NCI-H2029 (cell line): ENCODE measurements around the gene RPL29.

ENCODE experiments used
- DNase-seq: peaks from one replicate; lab custom pipeline; 2025; lab: John Stamatoyannopoulos, UW

Gene RPL29

DNA sequence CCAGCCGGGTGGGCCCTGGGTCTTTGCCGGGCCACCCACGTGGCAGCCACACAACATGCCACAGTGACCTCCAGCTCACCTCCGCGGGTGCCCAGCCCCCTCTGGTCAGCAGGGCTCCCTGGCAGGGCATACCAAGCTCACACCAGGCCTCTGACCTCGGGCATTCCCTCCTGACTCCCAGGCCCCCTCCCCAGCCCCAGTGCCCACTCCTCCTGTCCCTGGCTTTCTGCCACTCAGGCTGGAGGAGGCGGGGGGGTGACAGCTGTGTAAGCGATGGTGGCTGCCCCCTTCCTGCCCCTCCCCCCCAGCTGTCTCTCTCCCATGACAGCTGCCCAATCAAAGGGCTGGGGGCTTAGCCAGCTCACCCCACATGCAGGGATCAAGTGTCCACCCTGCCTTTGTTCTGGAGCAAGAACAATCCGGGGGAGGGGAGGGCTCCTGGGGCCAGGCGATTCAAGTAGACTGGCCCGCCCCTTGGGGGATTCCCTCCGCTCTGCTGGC, 31.7 kb downstream of the RPL29 start:
- DNase-seq: no peak

DNA sequence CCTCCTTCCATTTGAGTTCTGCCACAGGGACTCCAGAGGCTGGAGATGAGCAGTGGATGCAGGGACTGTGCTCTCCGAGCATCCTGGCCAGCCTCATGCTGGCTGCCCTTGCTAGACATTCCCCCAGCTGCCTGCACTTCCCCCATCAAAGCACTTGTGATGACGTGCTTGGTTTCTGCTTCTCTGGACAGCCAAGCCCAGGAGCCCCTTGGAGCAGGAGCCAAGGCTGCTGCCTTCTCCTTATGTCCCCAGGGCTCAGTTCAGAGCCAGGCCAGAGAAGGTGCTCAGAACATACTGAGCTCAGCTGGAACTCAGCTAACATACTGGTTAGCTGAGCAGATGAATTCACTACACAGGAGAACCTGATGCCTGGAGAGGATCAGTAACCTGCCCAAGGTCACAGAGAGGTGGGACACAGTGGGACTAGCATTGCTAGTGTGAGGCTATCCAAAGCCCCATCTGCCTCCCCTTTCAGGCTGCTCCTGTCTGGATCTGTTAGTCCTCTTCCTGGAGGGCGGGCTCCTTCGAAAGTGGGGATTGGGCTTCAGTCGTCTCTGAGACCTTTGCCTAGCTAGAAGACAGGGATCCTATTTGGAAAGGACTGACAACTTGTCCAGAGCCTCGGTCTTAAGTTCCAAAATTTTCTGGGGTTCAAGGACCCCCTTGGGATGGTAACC, 32.7 kb downstream of the RPL29 start:
- no peak for DNase-seq

DNA sequence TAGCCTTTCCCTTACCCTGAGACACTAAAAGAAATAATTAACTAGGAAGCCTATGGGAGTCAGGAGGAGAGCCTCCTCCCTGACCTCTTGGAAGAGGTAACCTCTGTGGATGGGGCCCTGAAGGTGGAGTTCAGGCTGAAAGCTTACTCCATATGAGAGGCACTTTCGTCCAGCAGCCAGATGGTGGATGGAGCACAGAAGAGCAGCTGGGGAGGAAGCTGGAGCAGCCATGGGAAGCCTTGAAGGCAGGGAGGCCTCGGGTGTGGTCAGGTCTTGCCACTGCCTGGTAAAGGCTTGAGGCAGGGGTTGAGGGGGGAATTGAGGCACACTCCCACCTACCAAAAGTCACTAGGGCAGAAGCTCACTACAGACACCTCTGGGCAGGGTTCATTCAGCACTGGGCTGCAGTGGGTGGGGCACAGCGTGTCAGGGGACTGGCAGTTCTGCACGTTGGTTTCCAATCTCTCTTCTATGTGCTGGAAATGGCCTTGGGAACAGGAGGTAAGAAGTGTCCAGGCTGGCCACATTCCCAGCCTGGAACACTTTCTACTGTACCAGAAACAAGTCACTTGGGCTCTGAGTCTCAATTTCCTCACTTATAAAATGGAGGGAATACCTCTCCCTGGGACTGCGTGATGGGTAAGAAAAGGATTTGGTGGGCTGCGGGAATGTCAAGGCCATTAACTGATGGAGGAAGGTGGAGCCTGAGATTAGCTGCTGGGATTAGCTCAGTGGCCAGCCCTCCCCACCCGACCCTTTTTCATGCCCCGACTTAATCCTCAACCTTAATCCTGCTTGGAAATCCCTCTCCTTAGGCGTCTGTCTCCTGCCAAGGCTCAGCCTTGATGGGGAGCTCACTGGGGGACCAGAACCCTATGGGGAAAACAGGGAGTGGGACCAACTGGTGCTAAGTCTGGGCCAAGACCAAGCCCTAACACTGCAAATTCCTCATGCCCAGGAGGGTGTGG, 33.8 kb downstream of the RPL29 start:
- DNase-seq: no peak

DNA sequence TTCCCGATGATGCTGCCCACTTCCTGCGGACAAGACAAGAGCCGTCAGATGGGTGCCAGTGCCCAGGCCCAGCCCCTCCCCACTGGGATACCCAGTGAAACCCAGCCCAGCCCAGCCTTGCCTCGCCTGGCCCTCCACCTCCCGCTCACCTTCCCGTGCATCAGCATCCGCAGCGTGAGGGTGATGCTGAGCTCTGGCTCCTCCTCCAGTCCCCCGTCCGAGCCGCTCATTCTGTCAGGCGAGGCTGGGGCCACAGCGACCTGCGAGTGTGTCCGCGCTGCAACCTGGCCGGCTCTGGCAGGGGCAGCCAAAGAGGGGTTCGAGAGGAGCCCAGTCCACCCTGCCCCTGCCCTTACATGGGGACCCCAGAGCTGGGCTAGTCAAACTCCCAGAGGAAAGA, 34.7 kb downstream of the RPL29 start:
- no peak for DNase-seq

DNA sequence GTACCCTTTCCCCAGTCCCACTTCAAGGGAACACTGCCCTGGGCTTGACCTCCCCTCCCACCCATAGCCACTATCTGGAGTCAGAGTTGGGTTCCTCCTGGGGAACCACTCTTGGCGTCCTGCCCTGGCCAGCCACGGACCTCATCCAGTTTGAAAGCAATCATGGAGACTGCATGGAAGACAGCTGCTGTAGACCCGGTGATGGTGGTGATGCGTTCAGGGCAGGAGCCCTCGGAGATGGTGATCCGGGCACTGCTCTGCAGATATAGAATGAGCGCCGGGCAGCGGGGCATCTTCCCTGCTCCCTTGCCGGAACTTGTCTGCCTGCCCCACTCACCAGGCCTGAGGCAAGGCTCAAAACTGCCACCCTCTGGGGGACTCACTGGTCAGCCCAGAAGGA, 35.3 kb downstream of the RPL29 start:
- no peak for DNase-seq

DNA sequence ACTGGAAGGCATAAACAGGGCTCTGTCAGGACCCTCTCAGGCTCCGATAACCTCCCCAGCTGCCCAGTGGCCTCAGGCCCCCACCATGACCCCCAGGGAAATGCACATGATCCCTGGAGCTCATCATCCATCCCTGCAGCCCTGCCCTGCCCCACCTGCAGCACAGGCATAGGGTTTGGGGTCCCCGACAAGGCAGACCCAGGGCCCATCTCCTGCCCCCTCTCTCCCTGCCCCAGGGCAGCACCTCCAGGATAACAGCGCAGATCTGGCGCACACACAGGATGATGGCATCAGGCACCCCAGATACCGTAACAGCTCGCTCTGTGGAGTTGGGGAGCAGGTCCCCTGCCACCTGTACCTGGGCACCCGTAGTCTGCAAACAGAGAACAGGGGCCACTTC, 36.0 kb downstream of the RPL29 start:
- no peak for DNase-seq

DNA sequence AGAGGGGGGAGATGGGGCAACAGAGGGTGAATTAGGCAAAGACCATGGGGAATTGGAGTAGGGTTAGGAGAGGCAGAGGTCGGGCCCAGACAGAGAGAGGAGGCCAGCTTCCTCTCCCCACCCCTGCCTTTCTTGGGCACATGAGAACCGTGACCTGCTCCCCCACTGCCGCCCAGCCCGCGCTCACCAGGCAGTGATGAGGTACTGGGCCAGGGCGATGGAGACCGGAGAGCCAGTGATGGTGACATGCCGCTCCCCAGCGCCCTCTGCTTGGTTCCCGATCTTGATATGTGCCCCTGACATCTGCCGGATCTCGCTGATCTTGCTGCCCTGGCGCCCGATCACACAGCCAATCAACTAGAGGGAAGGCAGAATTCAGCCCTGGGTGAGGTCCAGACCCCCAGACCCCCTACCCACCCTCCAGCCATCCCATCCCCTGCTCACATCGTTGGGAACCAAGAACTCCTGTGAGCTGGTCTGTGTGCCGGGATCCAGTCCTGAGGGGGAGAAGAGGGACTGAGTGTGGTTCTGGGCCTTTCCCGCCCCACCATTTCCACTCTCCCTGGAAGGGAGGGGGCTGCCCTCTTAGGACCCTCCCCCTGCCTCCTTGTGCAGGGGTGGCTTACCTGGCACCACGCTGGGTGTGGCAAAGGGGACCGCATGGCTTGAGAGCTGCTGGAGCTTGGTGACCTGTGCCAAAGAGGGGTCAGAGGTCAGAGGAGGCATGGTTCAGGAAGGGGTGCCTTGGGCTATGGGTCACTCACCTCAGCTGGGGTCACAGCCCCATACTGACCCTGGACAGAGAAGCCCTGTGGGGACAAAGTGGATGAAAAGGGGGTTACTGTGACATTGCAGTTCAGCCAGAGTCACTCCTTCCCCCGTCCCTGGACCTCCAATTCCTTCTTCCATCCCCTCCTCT, 36.8 kb downstream of the RPL29 start:
- DNase-seq: no peak

DNA sequence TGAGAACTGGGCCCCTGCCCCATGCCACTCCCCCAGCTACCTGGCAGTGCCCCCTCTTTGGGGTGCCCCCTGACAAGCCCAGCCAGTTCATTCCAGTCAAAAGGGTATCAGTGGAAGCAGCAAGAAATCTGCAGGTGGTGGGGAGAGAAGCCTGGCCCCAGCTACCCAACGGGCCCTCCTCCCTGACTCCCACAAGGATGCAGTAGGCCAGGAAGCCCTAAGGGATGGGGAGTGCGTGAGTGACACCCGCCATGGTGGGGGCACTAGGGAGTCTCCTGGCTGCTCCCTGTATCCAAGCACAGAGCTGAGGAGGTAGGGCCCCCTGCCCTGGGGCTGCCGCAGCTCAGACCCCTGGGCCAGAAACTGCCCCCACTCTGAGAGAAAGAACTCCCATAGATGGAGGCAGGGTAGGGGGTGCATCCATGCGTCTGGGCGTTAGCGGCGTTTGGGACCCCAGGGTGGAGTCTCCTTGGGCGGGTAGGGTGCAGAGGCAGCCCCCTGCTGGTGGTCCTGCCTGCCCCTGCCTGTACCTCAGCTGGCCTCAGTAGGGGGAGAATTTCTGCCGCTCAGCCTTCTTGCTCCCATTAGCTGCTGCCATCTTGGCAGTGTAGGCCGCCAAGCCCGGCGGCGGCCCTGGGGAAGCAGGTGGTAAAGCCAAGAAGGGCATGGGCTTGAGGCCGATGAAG, 38.0 kb downstream of the RPL29 start:
- no peak for DNase-seq

DNA sequence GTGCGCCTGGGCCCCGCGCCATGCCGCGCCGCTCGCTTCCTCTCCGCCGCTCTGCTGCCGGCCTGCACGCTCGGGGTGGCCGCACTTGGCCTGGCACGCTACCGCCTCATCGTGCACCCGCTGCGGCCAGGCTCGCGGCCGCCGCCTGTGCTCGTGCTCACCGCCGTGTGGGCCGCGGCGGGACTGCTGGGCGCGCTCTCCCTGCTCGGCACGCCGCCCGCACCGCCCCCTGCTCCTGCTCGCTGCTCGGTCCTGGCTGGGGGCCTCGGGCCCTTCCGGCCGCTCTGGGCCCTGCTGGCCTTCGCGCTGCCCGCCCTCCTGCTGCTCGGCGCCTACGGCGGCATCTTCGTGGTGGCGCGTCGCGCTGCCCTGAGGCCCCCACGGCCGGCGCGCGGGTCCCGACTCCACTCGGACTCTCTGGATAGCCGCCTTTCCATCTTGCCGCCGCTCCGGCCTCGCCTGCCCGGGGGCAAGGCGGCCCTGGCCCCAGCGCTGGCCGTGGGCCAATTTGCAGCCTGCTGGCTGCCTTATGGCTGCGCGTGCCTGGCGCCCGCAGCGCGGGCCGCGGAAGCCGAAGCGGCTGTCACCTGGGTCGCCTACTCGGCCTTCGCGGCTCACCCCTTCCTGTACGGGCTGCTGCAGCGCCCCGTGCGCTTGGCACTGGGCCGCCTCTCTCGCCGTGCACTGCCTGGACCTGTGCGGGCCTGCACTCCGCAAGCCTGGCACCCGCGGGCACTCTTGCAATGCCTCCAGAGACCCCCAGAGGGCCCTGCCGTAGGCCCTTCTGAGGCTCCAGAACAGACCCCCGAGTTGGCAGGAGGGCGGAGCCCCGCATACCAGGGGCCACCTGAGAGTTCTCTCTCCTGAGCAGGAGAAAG, 39.6 kb downstream of the RPL29 start:
- DNase-seq: no peak

DNA sequence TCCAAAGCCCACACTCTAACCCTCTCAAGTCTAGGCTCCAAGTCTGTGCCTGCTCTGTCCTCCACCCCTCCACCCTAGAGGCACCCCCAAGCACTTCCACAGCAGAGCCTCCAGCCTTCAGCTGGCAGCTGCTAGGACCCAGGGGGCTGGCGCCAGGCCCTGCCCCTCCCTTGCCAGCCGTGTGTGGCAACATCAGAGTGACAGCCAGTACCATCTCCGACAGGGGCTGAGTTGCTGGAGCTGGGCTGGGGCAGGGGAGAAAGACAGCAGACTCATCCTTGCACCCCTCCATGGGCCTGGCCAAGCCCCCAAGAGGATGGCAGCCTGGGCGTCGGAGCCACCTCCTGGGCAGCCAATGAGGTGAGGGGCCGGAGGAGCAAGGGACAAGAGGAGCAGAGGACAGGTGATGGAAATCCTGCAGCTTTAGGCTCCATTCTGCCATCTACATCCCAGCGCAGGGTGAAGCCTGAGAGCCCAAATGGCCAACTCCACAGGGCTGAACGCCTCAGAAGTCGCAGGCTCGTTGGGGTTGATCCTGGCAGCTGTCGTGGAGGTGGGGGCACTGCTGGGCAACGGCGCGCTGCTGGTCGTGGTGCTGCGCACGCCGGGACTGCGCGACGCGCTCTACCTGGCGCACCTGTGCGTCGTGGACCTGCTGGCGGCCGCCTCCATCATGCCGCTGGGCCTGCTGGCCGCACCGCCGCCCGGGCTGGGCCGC, 40.4 kb downstream of the RPL29 start, which contains the start of gene GPR62:
Gene GPR62, plus strand, starts transcription at position 207 of the 718 bp plus-strand sequence. Its CDS starts 272 bp downstream, at position 479.
- DNase-seq: no peak

DNA sequence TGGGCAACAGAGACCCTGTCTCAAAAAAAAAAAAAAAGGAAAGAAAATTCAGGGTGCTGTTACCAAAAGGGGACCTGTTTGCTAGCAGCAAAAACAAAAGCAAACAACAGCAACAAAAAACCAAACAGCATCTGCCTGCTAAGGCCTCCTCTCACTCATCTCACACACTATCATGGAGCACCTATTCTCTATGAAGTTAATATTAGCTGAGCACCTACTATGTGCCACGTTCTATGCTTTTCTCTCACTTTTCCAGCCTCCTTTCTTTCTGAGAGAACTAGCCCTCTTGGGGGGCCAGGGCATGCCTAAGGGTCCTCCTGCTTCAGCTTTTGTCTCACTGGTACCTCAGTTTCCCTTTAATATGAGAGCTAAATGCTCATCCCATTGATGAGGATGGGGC, 41.0 kb downstream of the RPL29 start:
- no peak for DNase-seq

DNA sequence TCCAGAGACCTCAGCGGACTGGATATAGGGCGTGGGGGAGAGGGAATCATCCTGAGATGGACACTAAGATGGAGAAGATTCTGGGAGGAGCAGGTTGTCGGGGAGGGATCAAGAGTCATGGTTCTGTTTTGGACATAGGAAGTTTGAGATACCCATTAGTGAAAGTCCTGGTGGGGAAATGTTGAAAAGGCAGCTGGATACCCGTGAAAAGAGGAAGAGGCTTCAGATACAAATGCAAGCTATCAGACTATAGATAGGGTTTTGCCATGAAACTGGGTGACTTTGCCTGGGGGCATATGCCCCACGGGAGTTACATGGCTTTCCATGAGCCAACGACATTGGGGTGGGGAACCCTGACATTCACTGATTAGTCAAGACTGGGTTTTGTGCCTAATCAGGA, 41.6 kb downstream of the RPL29 start:
- DNase-seq: no peak

DNA sequence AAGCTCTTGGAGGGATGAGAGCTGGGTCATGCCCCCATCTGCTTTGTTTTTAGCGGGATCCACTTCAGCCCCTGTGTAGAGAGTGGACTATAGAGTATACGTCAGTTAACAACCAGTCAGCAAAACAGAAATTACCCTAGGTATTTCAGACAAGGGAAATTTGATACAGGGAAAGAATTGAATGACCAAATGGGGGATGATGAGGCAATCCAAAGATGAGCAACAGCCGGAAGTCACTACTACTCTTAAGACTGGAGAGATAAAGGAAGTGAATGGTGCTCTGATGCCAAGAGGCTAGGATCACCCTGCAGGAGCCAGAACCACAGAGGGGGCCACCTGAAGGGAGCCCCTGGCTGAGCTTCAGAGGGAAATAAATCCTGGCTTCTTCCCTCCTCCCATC, 42.2 kb downstream of the RPL29 start:
- DNase-seq: peak; percentile 57

DNA sequence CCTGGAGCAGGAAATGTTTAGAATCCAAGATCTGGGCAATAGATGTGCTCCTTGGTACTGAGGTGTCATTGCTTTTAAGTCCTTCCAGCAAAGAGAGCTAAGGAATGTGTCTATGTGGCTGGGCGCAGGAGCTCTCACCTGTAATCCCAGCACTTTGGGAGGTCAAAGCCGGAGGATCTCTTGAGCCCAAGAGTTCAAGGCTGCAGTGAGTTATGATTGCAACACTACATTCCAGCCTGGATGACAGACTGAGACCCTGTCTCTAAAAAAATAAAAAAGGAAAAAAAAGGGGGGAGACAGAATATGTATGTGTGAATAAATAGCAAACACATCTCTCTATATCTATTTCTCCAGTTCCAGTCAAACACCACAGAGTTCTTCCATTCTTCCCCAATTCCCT, 44.8 kb downstream of the RPL29 start:
- no peak for DNase-seq

DNA sequence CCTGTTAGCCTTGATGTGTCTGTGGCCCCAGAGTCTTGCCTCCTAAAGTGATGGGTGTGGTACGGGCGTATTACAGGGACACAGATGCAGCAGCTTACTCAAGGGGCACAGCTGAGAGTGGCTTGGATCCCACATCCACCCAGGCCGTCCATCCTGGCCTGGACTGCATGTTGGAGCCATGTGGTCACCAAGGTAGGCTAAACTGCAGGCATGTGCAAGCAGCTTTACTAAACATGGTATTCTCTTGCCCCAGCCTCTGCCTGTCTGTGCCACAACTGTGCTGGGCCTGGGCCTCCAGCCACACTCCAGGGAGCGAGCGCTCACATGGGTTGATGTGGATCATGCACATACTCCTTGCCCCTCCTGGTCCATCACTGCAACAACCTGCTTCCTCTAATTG, 46.6 kb downstream of the RPL29 start:
- no peak for DNase-seq

DNA sequence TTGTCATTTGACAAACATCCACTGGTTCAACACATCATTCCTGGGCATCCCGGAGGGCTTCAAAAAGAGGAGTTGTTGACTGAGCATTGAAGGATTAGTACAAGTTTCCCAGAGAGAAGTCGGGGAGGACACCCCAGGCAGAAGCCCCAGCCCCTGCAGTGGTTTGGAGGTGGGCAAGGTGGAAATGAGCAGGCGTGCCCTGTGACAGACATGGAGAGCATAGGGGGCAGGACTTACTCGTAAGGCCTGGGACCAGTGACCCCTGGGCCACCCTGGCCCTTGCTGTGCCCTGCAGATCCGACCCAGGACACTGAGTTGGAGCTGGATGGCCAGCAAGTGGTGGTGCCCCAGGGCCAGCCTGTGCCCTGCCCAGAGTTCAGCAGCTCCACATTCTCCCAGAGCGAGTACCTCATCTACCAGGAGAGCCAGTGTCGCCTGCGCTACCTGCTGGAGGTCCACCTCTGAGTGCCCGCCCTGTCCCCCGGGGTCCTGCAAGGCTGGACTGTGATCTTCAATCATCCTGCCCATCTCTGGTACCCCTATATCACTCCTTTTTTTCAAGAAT, 47.6 kb downstream of the RPL29 start:
- DNase-seq: no peak

DNA sequence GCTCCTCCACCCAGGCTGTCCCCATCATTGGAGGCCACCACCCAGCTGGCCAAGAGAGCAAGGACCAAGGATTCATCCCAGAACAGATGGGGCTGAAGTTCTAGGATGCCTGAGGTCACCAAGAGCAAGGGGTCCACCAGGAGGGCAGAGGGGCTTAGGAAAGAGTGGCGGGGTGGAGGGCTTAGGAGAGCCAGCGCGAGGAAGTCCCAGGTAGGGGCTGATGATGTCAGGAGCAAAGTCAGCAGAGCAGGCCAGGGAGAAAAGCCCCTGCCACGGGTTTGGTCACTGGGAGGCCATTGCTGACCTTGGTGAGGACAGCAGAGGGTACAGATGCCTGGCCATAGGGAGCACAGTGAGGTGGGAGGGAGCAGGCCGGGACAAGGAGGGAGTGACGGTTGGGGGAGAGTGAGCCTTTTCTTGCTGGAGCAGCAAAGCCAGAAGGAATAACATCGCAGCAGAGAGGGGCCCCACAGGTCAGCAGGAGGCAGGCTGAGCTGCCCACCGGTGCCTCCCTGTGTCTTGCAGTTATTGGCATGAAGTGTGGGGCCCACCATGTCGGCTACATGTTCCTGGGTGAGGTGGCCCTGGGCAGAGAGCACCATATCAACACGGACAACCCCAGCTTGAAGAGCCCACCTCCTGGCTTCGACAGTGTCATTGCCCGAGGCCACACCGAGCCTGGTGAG, 48.3 kb downstream of the RPL29 start:
- DNase-seq: no peak

DNA sequence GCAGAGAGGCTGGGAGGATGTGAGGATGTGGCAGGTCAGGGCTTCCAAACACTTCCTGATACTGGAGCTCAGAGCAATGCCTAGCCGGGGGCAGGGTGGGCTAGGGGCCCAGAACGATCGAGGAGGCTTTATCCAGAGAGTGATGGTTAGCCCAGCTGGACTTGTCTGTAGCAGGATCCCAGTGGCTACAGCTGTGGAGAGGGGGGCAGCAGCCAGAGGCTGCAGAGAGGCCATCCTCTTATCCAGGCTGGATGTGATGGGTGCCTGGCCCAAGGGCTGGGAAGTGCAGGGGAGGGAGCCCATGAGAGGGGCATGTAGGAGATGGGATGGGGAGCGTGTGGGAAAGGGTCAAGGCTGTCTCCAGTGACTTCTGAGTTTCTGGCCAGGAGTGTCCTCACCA, 48.9 kb downstream of the RPL29 start:
- no peak for DNase-seq
